ENCODE data around the gene SETD7. TPM values are rescaled to one million over a fixed set of nuclear protein-coding genes. Genes with fewer than 3 reads are reported as not detected.
A peak's percentile ranks its signal among the peaks of the same experiment; 100 is the strongest.
"Not testable (repeated sequence)": the region's sequence is repeated elsewhere in the genome, so short reads cannot be mapped to it uniquely, and the experiment has no call there.

SETD7 gene
- total RNA-seq, 2 experiments from 2014 or later, result 10.4 to 12.1 TPM

GRCh38 chr4:139453371-139454110, 102.5 kb downstream of the SETD7 start:
- ChIA-PET CTCF (interaction anchor here (0.8 to 1.9 kb wide), 12 partner anchors 9 to 153 kb away, joined by 3 to 10 read pairs (median 4); partner anchors contain the start of gene NAA15), POLR2A (interaction anchor here (0.6 to 2.5 kb wide), 6 partner anchors 10 to 439 kb away, joined by 3 to 14 read pairs (median 4); partner anchors contain the start of gene SETD7)
- DNase-seq (peak; percentile 99), ATAC-seq (peak; percentile 89)
- no peaks in the 10 kb centered on the region for H3K27me3 Mint-ChIP-seq
- H3K27ac Mint-ChIP-seq, result peak overlapping the region; percentile 98
- peaks cover 50% of the 10 kb centered on the region for H3K4me1 Mint-ChIP-seq (ENCODE audit: low read depth)
- H3K4me3 Mint-ChIP-seq, result peak overlapping the region; percentile 91
- intact Hi-C loops (cut with micrococcal nuclease), result loop anchor here (10.0 kb wide), 1 partner anchor 369 kb away; no protein-coding TSS in a partner anchor
- peaks cover 5% of the 10 kb centered on the region for H3K36me3 Mint-ChIP-seq (ENCODE audit: low read depth)
- peak; percentile 26 for TF ChIP-seq CTCF (IDR thresholded peaks at IDR 0.05)
- H3K9me3 Mint-ChIP-seq, result no peaks in the 10 kb centered on the region

GRCh38 chr4:139453041-139453370, 103.0 kb downstream of the SETD7 start:
- ChIA-PET POLR2A (interaction anchor here (0.6 to 2.5 kb wide), 6 partner anchors 9 to 439 kb away, joined by 3 to 14 read pairs (median 4); partner anchors contain the start of gene SETD7), CTCF (interaction anchor here (0.8 to 1.9 kb wide), 12 partner anchors 10 to 152 kb away, joined by 3 to 10 read pairs (median 4); partner anchors contain the start of gene NAA15)
- no peaks in the 10 kb centered on the region for H3K9me3 Mint-ChIP-seq
- peak; percentile 50 for TF ChIP-seq CTCF (IDR thresholded peaks at IDR 0.05)
- no peaks in the 10 kb centered on the region for H3K27me3 Mint-ChIP-seq
- peak overlapping the region; percentile 91 for H3K4me3 Mint-ChIP-seq
- H3K36me3 Mint-ChIP-seq (ENCODE audit: low read depth), result peaks cover 5% of the 10 kb centered on the region
- ATAC-seq (peak; percentile 58), DNase-seq (peak; percentile 85)
- intact Hi-C loops (cut with micrococcal nuclease), result loop anchor here (10.0 kb wide), 1 partner anchor 368 kb away; no protein-coding TSS in a partner anchor
- H3K4me1 Mint-ChIP-seq (ENCODE audit: low read depth), result peaks cover 44% of the 10 kb centered on the region
- H3K27ac Mint-ChIP-seq, result peak overlapping the region; percentile 98

GRCh38 chr4:139451997-139452396, 104.0 kb downstream of the SETD7 start:
- Mint-ChIP-seq H3K27ac (peak overlapping the region; percentile 98), H3K36me3 (ENCODE audit: low read depth) (peaks cover 5% of the 10 kb centered on the region), H3K4me3 (peak overlapping the region; percentile 91), H3K4me1 (ENCODE audit: low read depth) (peaks cover 35% of the 10 kb centered on the region), H3K9me3 (no peaks in the 10 kb centered on the region), H3K27me3 (no peaks in the 10 kb centered on the region)
- ChIA-PET CTCF (interaction anchor here (1.8 to 1.9 kb wide), 2 partner anchors 33 to 151 kb away, joined by 8 to 10 read pairs; partner anchors contain the start of gene NAA15), POLR2A (no interaction called here)
- no peak for TF ChIP-seq CTCF (IDR thresholded peaks at IDR 0.05)
- intact Hi-C loops (cut with micrococcal nuclease), result loop anchor here (10.0 kb wide), 1 partner anchor 367 kb away; no protein-coding TSS in a partner anchor
- DNase-seq, result no peak
- no peak for ATAC-seq

GRCh38 chr4:139450586-139450985, 105.4 kb downstream of the SETD7 start:
- intact Hi-C loops (cut with micrococcal nuclease), result loop anchor here (10.0 kb wide), 1 partner anchor 366 kb away; no protein-coding TSS in a partner anchor
- Mint-ChIP-seq H3K4me1 (ENCODE audit: low read depth) (peaks cover 22% of the 10 kb centered on the region), H3K36me3 (ENCODE audit: low read depth) (peaks cover 5% of the 10 kb centered on the region), H3K27ac (no peak overlapping the region), H3K9me3 (no peaks in the 10 kb centered on the region), H3K27me3 (no peaks in the 10 kb centered on the region), H3K4me3 (no peak overlapping the region)
- POLR2A ChIA-PET, result no interaction called here
- no peak for TF ChIP-seq CTCF (IDR thresholded peaks at IDR 0.05)
- DNase-seq (no peak), ATAC-seq (no peak)
- CTCF ChIA-PET, result no interaction called here

GRCh38 chr4:139447078-139447477, 108.9 kb downstream of the SETD7 start:
- intact Hi-C loops (cut with micrococcal nuclease); CTCF ChIA-PET; POLR2A ChIA-PET: not testable (repeated sequence)

More at GRCh38 chr4:139447078-139447477, 108.9 kb downstream of the SETD7 start:
- H3K9me3 Mint-ChIP-seq; H3K27me3 Mint-ChIP-seq; ATAC-seq; H3K27ac Mint-ChIP-seq; H3K4me3 Mint-ChIP-seq; DNase-seq; H3K4me1 Mint-ChIP-seq (ENCODE audit: low read depth); H3K36me3 Mint-ChIP-seq (ENCODE audit: low read depth): not testable (repeated sequence)

Other genes starting within 250 kb of the SETD7 start
- 1 to 10 TPM; 6.1 to 6.2 TPM for gene RAB33B, start 102.1 kb downstream of the SETD7 start, total RNA-seq
- 10 to 100 TPM; 11.7 to 12.4 TPM for gene MGST2, start 109.6 kb upstream of the SETD7 start, total RNA-seq